CD14-positive monocyte (primary cell): ENCODE results near the gene ACSM2A. TPM values are rescaled to one million over a fixed set of nuclear protein-coding genes. Genes with fewer than 3 reads are reported as not detected.
"Not testable (repeated sequence)": the region's sequence is repeated elsewhere in the genome, so short reads cannot be mapped to it uniquely, and the experiment has no call there.

ENCODE experiments used
- DNase-seq, 3 donors: peaks; one replicate each; pipeline ENCODE4 v3.0.0-alpha.2; 2011 to 2022
- H2AFZ ChIP-seq: 2 replicates; pipeline ENCODE4 v1.6.0; 2012; ENCODE audit warnings: mild to moderate bottlenecking, low read depth, low read length, inconsistent platforms; ENCODE audit not compliant: insufficient read depth, poor library complexity, severe bottlenecking
- H3K27ac ChIP-seq, 2 donors: 1 replicate in 1 of 2; 2 replicates in 1 of 2; pipeline ENCODE4 v1.5.1; 2012 to 2013; ENCODE audit warnings: low read length in 2 of 2, control low read depth in 1 of 2, inconsistent platforms in 1 of 2, low read depth in 1 of 2, mild to moderate bottlenecking in 1 of 2
- H3K27me3 ChIP-seq, 2 donors: one replicate each; pipeline versions ENCODE4 v1.6.0 to v1.6.1; 2011 to 2013; ENCODE audit warnings: low read length in 2 of 2; ENCODE audit not compliant: control insufficient read depth in 2 of 2, insufficient read depth in 2 of 2
- H3K36me3 ChIP-seq, 2 donors: replicated peaks in 1 of 2; 1 replicate in 1 of 2; 2 replicates in 1 of 2; pipeline versions ENCODE4 v1.5.1 to v1.6.1; 2012 to 2013; ENCODE audit warnings: low read length in 2 of 2, control low read depth in 1 of 2, inconsistent platforms in 1 of 2, mild to moderate bottlenecking in 1 of 2; ENCODE audit not compliant: insufficient read depth in 2 of 2, control insufficient read depth in 1 of 2
- H3K4me1 ChIP-seq, 2 donors: 1 replicate in 1 of 2; 2 replicates in 1 of 2; pipeline versions ENCODE4 v1.5.1 to v1.6.1; 2012 to 2013; ENCODE audit warnings: low read length in 2 of 2, control low read depth in 1 of 2, inconsistent platforms in 1 of 2, mild to moderate bottlenecking in 1 of 2, moderate library complexity in 1 of 2; ENCODE audit not compliant: insufficient read depth in 2 of 2, control insufficient read depth in 1 of 2
- H3K4me2 ChIP-seq: replicated peaks from 2 replicates; pipeline ENCODE3; 2012; ENCODE audit warnings: low read length, moderate library complexity, mild to moderate bottlenecking; ENCODE audit not compliant: poor library complexity, severe bottlenecking; ENCODE audit errors: extremely low read depth
- H3K4me3 ChIP-seq, 3 experiments: fragments of 200-600 bp in 1 of 3; sonication (generic) in 1 of 3; replicated peaks in 1 of 3; 1 replicate in 2 of 3; 2 replicates in 1 of 3; pipeline ENCODE4 v1.5.1; 2011 to 2013; ENCODE audit warnings: low read length in 3 of 3, mild to moderate bottlenecking in 3 of 3, control low read depth in 2 of 3, low read depth in 2 of 3, inconsistent platforms in 1 of 3, moderate library complexity in 1 of 3
- H3K79me2 ChIP-seq: 2 replicates; pipeline ENCODE4 v1.6.0; 2012; ENCODE audit warnings: mild to moderate bottlenecking, control low read depth, inconsistent platforms, low read length, moderate library complexity; ENCODE audit not compliant: insufficient read depth
- H3K9ac ChIP-seq: 2 replicates; pipeline ENCODE4 v1.6.0; 2017; ENCODE audit warnings: low read length, mild to moderate bottlenecking; ENCODE audit not compliant: insufficient read depth, poor library complexity, severe bottlenecking
- H3K9me3 ChIP-seq, 2 donors: replicated peaks in 1 of 2; 1 replicate in 1 of 2; 2 replicates in 1 of 2; pipeline versions ENCODE4 v1.5.1 to v1.6.1; 2012 to 2013; ENCODE audit warnings: low read length in 2 of 2, control low read depth in 1 of 2; ENCODE audit not compliant: control insufficient read depth in 1 of 2, insufficient read depth in 1 of 2
- H4K20me1 ChIP-seq: 2 replicates; pipeline ENCODE4 v1.6.0; 2012; ENCODE audit warnings: mild to moderate bottlenecking, low read length, control low read depth, moderate library complexity; ENCODE audit not compliant: insufficient read depth
- H3K27ac Mint-ChIP-seq, 7 donors: one replicate each; pipeline ENCODE4 v1.8.0; 2020; ENCODE audit warnings: mild to moderate bottlenecking in 7 of 7, mixed read lengths in 7 of 7, moderate library complexity in 6 of 7, inconsistent platforms in 2 of 7
- H3K27me3 Mint-ChIP-seq, 3 donors: one replicate each; pipeline ENCODE4 v1.8.0; 2021 to 2022; ENCODE audit warnings: low read depth in 3 of 3, mild to moderate bottlenecking in 3 of 3, mixed read lengths in 3 of 3, moderate library complexity in 3 of 3, inconsistent platforms in 1 of 3
- H3K36me3 Mint-ChIP-seq, 2 donors: one replicate each; pipeline ENCODE4 v1.8.0; 2020; ENCODE audit warnings: mixed read lengths in 2 of 2, inconsistent platforms in 1 of 2, mild to moderate bottlenecking in 1 of 2
- H3K4me1 Mint-ChIP-seq: one replicate; pipeline ENCODE4 v1.8.0; 2020; ENCODE audit warnings: mild to moderate bottlenecking, mixed read lengths
- H3K4me3 Mint-ChIP-seq, 2 donors: one replicate each; pipeline ENCODE4 v1.8.0; 2020; ENCODE audit warnings: mild to moderate bottlenecking in 2 of 2, mixed read lengths in 2 of 2, moderate library complexity in 1 of 2
- H3K9me3 Mint-ChIP-seq, 7 donors: one replicate each; pipeline ENCODE4 v1.8.0; 2020 to 2022; ENCODE audit warnings: mixed read lengths in 7 of 7, mild to moderate bottlenecking in 6 of 7, moderate library complexity in 6 of 7, inconsistent platforms in 2 of 7
- WGBS: methylation state at CpG from one replicate; pipeline ENCODE4 v1.1.5; 2013; ENCODE audit warnings: missing lambda C conversion rate; ENCODE audit not compliant: insufficient coverage; 5-methylcytosine and 5-hydroxymethylcytosine counted together
- intact Hi-C, 2 donors: fragments of 100-400 bp; cut with micrococcal nuclease; formaldehyde crosslinking; loops; one replicate each; pipeline versions ENCODE4 v1.15.0 to v1.15.1; 2023
- polyA plus RNA-seq, 3 donors: library from polyadenylated mRNA; depleted of rRNA in 1 of 3; unstranded in 2 of 3; stranded (reverse) in 1 of 3; fragments of 300-500 nt in 2 of 3; fragments of >200 nt in 1 of 3; fragmentation: Illumina TruSeq in 2 of 3; gene quantifications; 1 replicate in 2 of 3; 2 replicates in 1 of 3; pipeline ENCODE4 v1.2.3, GENCODE V29; 2012 to 2021

The ACSM2A gene
- polyA plus RNA-seq, 3 donors = not detected

DNA sequence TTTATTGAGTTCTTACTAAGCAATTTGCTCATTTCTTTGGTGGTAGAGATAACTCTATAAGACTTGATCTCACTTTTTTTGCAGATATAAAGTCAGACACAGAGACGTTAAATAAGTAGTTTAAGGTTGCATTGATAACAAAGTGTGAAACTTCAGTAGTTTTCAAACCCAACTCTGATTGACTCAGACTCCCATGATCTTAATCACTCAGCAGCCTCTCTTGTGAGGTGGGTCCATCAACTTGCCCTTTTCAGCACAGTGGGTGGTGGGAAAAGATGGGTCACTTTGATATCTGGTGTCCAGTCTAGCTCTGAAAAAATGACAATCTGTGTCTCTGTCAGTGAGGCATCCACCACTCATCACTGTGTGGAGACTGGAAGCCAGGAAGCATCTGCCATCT is 19.4 kb downstream of the ACSM2A start:
- H3K9me3 Mint-ChIP-seq, H3K36me3 Mint-ChIP-seq, H3K27me3 Mint-ChIP-seq, H3K79me2 ChIP-seq, H2AFZ ChIP-seq, H3K4me3 ChIP-seq, H3K9ac ChIP-seq, H3K9me3 ChIP-seq, H4K20me1 ChIP-seq, DNase-seq, H3K4me2 ChIP-seq, H3K27ac ChIP-seq, H3K4me3 Mint-ChIP-seq, H3K36me3 ChIP-seq, H3K4me1 ChIP-seq, intact Hi-C loops, H3K27me3 ChIP-seq, H3K4me1 Mint-ChIP-seq, H3K27ac Mint-ChIP-seq: not testable (repeated sequence)
- no CpG with 5 or more reads among the region's 1 CpG for WGBS

DNA sequence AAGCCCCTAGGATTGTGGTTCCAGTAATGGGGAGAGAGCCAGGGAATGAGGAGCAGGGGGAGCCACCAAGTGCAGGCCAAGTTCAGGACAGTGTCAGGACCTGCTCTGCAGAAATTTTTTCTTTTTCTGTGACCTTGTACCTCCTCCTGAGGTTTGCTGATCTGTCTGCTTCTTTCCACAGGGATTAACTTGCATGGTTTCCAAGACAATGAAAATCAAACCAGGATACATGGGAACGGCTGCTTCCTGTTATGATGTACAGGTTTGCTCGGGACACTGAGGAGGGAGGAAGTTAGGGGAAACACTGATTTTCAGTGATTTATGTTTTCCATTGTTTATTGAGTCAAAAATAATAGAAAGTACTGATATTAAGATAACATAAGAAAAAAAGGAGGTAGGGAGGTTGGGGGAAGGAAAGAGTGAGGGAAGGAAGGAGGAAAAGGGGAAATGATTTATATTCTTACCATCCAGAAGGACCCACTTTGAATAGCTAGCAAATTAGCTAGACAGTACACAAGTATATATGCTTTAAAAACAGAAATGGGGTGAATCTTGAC is 25.9 kb downstream of the ACSM2A start:
- H3K27me3 ChIP-seq, H3K4me1 Mint-ChIP-seq, intact Hi-C loops, DNase-seq, H3K4me3 ChIP-seq, H3K4me1 ChIP-seq, H3K36me3 ChIP-seq, H3K9me3 Mint-ChIP-seq, H4K20me1 ChIP-seq, H3K9ac ChIP-seq, H3K9me3 ChIP-seq, H3K79me2 ChIP-seq, H3K36me3 Mint-ChIP-seq, H3K27ac Mint-ChIP-seq, H3K27ac ChIP-seq, H2AFZ ChIP-seq, H3K4me2 ChIP-seq, H3K4me3 Mint-ChIP-seq, H3K27me3 Mint-ChIP-seq: not testable (repeated sequence)
- WGBS = no CpG with 5 or more reads among the region's 2 CpGs

DNA sequence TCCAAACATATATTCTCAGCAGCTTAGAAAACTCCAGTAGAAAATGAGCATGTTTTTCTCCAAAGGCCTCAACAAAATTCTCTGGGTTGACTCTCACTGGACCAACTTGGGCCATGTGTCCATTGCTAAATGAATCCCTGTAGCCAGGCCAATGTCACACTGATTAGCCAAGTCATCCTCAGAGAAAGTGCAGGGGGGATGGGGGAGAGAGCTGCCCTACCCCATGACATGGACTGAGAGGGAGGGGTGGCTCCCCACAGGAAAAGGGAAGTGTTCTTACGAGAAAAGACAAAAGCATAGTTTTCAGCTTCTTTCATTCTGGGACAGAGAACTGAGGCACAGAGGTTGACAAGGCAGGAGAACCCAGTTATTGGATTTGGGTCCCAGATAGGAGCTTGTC is 32.7 kb downstream of the ACSM2A start:
- intact Hi-C loops, H3K79me2 ChIP-seq, H3K4me1 ChIP-seq, H3K36me3 ChIP-seq, H2AFZ ChIP-seq, H3K27ac Mint-ChIP-seq, H3K36me3 Mint-ChIP-seq, H3K27ac ChIP-seq, H3K27me3 ChIP-seq, H4K20me1 ChIP-seq, H3K4me1 Mint-ChIP-seq, H3K4me3 ChIP-seq, DNase-seq, H3K4me3 Mint-ChIP-seq, H3K9me3 ChIP-seq, H3K4me2 ChIP-seq, H3K9me3 Mint-ChIP-seq, H3K9ac ChIP-seq, H3K27me3 Mint-ChIP-seq: not testable (repeated sequence)
- WGBS = no CpG with 5 or more reads among the region's 1 CpG
